A549 (cell line): ENCODE results near the gene TYW1. TPM values are rescaled to one million over a fixed set of nuclear protein-coding genes. Genes with fewer than 3 reads are reported as not detected.
"Not testable (repeated sequence)": the region's sequence is repeated elsewhere in the genome, so short reads cannot be mapped to it uniquely, and the experiment has no call there.

Source experiments
- ATAC-seq, 2 experiments: fragments of 200-7000 bp in 1 of 2; fragments of >200 bp in 1 of 2; cut with Nextera tagmentation in 1 of 2; cut with Tn5 transposase in 1 of 2; 3 replicates each; pipeline versions ENCODE4 v1.8.0 to v1.9.1; 2018 to 2020; ENCODE audit warnings: mild to moderate bottlenecking in 1 of 2, moderate library complexity in 1 of 2
- CTCF ChIA-PET: fragments of 300-600 bp; sonication (Branson Sonifier 250); formaldehyde crosslinking; extraction: SDS; loops from one replicate; lab custom pipeline; 2021; ENCODE audit warnings: antibody characterized with exemption, inconsistent platforms; lab: Yijun Ruan, JAX
- POLR2A ChIA-PET: fragments of 350-600 bp; formaldehyde crosslinking; extraction: SDS; loops from one replicate; lab custom pipeline; 2021; ENCODE audit warnings: antibody characterized with exemption, inconsistent platforms; lab: Yijun Ruan, JAX
- DNase-seq, 2 experiments: peaks; one replicate each; pipeline versions ENCODE4 v3.0.0 to v3.0.0-alpha.2; 2011 to 2016; ENCODE audit warnings: low read depth in 1 of 2, low spot score in 1 of 2
- FAIRE-seq: peaks from 2 replicates; lab custom pipeline; 2011; peaks lifted over from hg19 to GRCh38; lab: Jason Lieb, UNC
- H3K27ac ChIP-seq, 2 experiments: fragments of >200 bp; sonication (Bioruptor Twin); formaldehyde crosslinking; 3 replicates each; pipeline ENCODE4 v1.5.1; 2016 to 2017
- H3K4me1 ChIP-seq: fragments of >200 bp; sonication (Bioruptor Twin); formaldehyde crosslinking; 3 replicates; pipeline ENCODE4 v1.6.1; 2016
- H3K4me2 ChIP-seq: fragments of >200 bp; sonication (Bioruptor Twin); formaldehyde crosslinking; 3 replicates; pipeline ENCODE4 v1.6.1; 2016
- H3K4me3 ChIP-seq: fragments of >200 bp; sonication (Bioruptor Twin); formaldehyde crosslinking; 3 replicates; pipeline ENCODE4 v1.5.1; 2016
- H3K9me3 ChIP-seq: fragments of >200 bp; sonication (Bioruptor Twin); formaldehyde crosslinking; 3 replicates; pipeline ENCODE4 v1.6.1; 2016
- BHLHE40 ChIP-seq: IDR thresholded peaks from 2 replicates; pipeline ENCODE4 v1.6.1; 2012; ENCODE audit warnings: low read depth, low read length, inconsistent platforms
- CHD2 ChIP-seq: fragments of 150-350 bp; IDR thresholded peaks from 2 replicates; pipeline ENCODE4 v1.6.1; 2014; ENCODE audit warnings: low read length; ENCODE audit not compliant: partially characterized antibody
- E2F6 ChIP-seq: IDR thresholded peaks from 2 replicates; pipeline ENCODE4 v1.6.1; 2012; ENCODE audit warnings: low read depth, borderline replicate concordance
- JUN ChIP-seq, 2 experiments: fragments of >200 bp; sonication (Bioruptor Twin); formaldehyde crosslinking; IDR thresholded peaks; 2 replicates in 1 of 2; 3 replicates in 1 of 2; pipeline ENCODE4 v1.6.1; 2016 to 2017
- KDM5A ChIP-seq: fragments of 200-600 bp; sonication (generic); IDR thresholded peaks from 2 replicates; pipeline ENCODE4 v1.6.1; 2016; ENCODE audit warnings: antibody characterized with exemption, mild to moderate bottlenecking
- MAX ChIP-seq: IDR thresholded peaks from 2 replicates; pipeline ENCODE4 v1.6.1; 2012
- PBX3 ChIP-seq: IDR thresholded peaks from 2 replicates; pipeline ENCODE4 v1.6.1; 2012
- PHF8 ChIP-seq: fragments of 200-600 bp; sonication (generic); IDR thresholded peaks from 2 replicates; pipeline ENCODE4 v1.6.1; 2016; ENCODE audit warnings: low read depth, mild to moderate bottlenecking, antibody characterized with exemption, moderate library complexity, borderline replicate concordance
- POLR2A ChIP-seq: IDR thresholded peaks from 2 replicates; pipeline ENCODE4 v1.6.1; 2012; ENCODE audit warnings: mild to moderate bottlenecking, low read length
- RAD21 ChIP-seq, 2 experiments: fragments of >200 bp in 1 of 2; sonication (Bioruptor Twin) in 1 of 2; formaldehyde crosslinking in 1 of 2; IDR thresholded peaks in 1 of 2; conservative IDR thresholded peaks in 1 of 2; 2 replicates in 1 of 2; 3 replicates in 1 of 2; pipeline ENCODE4 v1.6.1; 2012 to 2018; ENCODE audit warnings: inconsistent platforms in 1 of 2
- REST ChIP-seq: fragments of 200-600 bp; sonication (generic); IDR thresholded peaks from 2 replicates; pipeline ENCODE4 v1.6.1; 2016; ENCODE audit warnings: antibody characterized with exemption, mild to moderate bottlenecking, moderate library complexity
- USF2 ChIP-seq: fragments of 450-650 bp; IDR thresholded peaks from 2 replicates; pipeline ENCODE4 v1.6.1; 2014; ENCODE audit warnings: antibody characterized with exemption
- WGBS: methylation state at CpG from one replicate; pipeline ENCODE4 v1.1.6; 2017; ENCODE audit errors: missing lambda C conversion rate; 5-methylcytosine and 5-hydroxymethylcytosine counted together
- polyA minus RNA-seq: library from RNA; depleted of rRNA, polyadenylated mRNA; stranded (reverse); fragments of >200 nt; gene quantifications from 2 replicates; pipeline ENCODE4 v1.2.3, GENCODE V29; 2011; rRNA and poly(A)+ RNA removed
- polyA plus RNA-seq, 4 experiments: library from polyadenylated mRNA; depleted of rRNA in 3 of 4; stranded (reverse); fragments of >200 nt; fragmentation: RNase III in 1 of 4; extraction: RNeasy Plus Mini Kit Qiagen cat#74134 plus additional on column Dnase treatment in 1 of 4; gene quantifications; 2 replicates in 3 of 4; 3 replicates in 1 of 4; pipeline ENCODE4 v1.2.3, GENCODE V29; 2011 to 2017

TYW1 gene
- 22.8 and 26.9 TPM in 2 replicates for polyA plus RNA-seq (2011; rRNA removed)
- 9.4 and 9.7 TPM in 2 replicates for polyA plus RNA-seq (2012; cell fraction: cytosol; rRNA removed)
- polyA plus RNA-seq (2012; cell fraction: nucleus; rRNA removed) = 9.1 and 11.2 TPM in 2 replicates
- 15.3 to 15.9 TPM (median 15.6 TPM) in 3 replicates for polyA plus RNA-seq (2017; fragmentation: RNase III; extraction: RNeasy Plus Mini Kit Qiagen cat#74134 plus additional on column Dnase treatment)
- polyA minus RNA-seq = 22.6 and 25.7 TPM in 2 replicates

- not testable (repeated sequence) for H3K9me3 ChIP-seq, FAIRE-seq, H3K4me1 ChIP-seq
- ChIA-PET CTCF (interaction anchor here (0.6 to 1.2 kb wide), 3 partner anchors 10 to 966 kb away, joined by 3 to 4 read pairs (median 3); no protein-coding TSS in a partner anchor), POLR2A (interaction anchor here (0.6 to 3.2 kb wide), 3 partner anchors 20 to 306 kb away, joined by 4 to 15 read pairs (median 6); no protein-coding TSS in a partner anchor)
- peak within 1 kb of the TSS; percentile 82 to 90 for H3K27ac ChIP-seq
- peak within 1 kb of the TSS; percentile 71 for H3K4me2 ChIP-seq
- peak within 1 kb of the TSS; percentile 86 for H3K4me3 ChIP-seq
- WGBS = under 1% methylated on average over 16 of the region's 44 CpGs
- ATAC-seq (peak; percentile 92 to 97), DNase-seq (peak; percentile 64 to 98)
- TF ChIP-seq REST = peak; percentile 65
- peak; percentile 22; the same call in 1 of the 2 replicates for TF ChIP-seq MAX
- peak; percentile 84 for TF ChIP-seq CHD2
- 0 out of 2 replicates have a peak, but pooled peaks have one; percentile 10 for TF ChIP-seq USF2
- peak; percentile 61; the same call in 1 of the 2 replicates for TF ChIP-seq PHF8
- peak; percentile 87 for TF ChIP-seq POLR2A
- TF ChIP-seq JUN (IDR thresholded peaks at IDR 0.05) = peak in 1 of 2 experiments; percentile 51; a peak in 2 of 5 replicates
- TF ChIP-seq PBX3 = peak; percentile 93
- TF ChIP-seq KDM5A = peak; percentile 93
- TF ChIP-seq E2F6 = 0 out of 2 replicates have a peak, but pooled peaks have one; percentile 22
- TF ChIP-seq, all 56 proteins: peak for 10; not testable (repeated sequence) for 46
Measured at GRCh38 chr7:66996444-66997191, at the start of gene TYW1. TSS of gene TYW1 (plus strand) at chr7:66996833. CDS start at chr7:66996979, 146 bp downstream.

GRCh38 chr7:66948480-66949109 lies 48.0 kb upstream of the TYW1 start:
- no peak for ATAC-seq
- Histone ChIP-seq H3K4me2 (no peak overlapping the region), H3K9me3 (no peaks in the 10 kb centered on the region), H3K4me1 (peaks cover 33% of the 10 kb centered on the region)
- ChIA-PET POLR2A (interaction anchor here (0.8 kb wide), 1 partner anchor 28 kb away, joined by 3 read pairs; the partner anchor contains the start of gene TMEM248), CTCF (interaction anchor here (0.7 to 1.1 kb wide), 3 partner anchors 18 to 35 kb away, joined by 3 to 4 read pairs (median 3); no protein-coding TSS in a partner anchor)
- TF ChIP-seq BHLHE40 (no peak), RAD21 (conservative IDR thresholded peaks at IDR 0.05 in 1 of 2, IDR thresholded peaks at IDR 0.05 in 1 of 2) (0 out of 5 replicates have a peak, but pooled peaks of 1 of the 2 experiments have one; percentile 3)
- TF ChIP-seq, all 56 proteins: peak for 1
- FAIRE-seq (no peak), DNase-seq (no peak)
- H3K27ac ChIP-seq = no peak overlapping the region
- WGBS = 90% methylated on average over 19 of the region's 19 CpGs
- H3K4me3 ChIP-seq = no peak overlapping the region
